H1 (cell line): ENCODE data around the gene ANKRD65. TPM values are rescaled to one million over a fixed set of nuclear protein-coding genes. Genes with fewer than 3 reads are reported as not detected.

Experiments
- ASH2L ChIP-seq: fragments of 200-600, 300-600 bp; sonication (generic); IDR thresholded peaks from one replicate; pipeline ENCODE4 v1.7.1; 2017; ENCODE audit warnings: low read length
- CBX5 ChIP-seq: fragments of 300-800, 300-1000 bp; sonication (generic); IDR thresholded peaks from 2 replicates; pipeline ENCODE4 v1.7.1; 2016; ENCODE audit warnings: antibody characterized with exemption, low read length, low read depth
- CEBPB ChIP-seq: IDR thresholded peaks from 2 replicates; pipeline ENCODE4 v1.6.1; 2012; ENCODE audit warnings: low read depth, low read length
- EGR1 ChIP-seq: IDR thresholded peaks from 2 replicates; pipeline ENCODE4 v1.6.1; 2011; ENCODE audit warnings: low read depth, low read length, borderline replicate concordance
- FOSL1 ChIP-seq: IDR thresholded peaks from 2 replicates; pipeline ENCODE4 v1.6.1; 2011; ENCODE audit warnings: mild to moderate bottlenecking, low read depth, low read length, moderate library complexity; ENCODE audit not compliant: insufficient read depth
- GABPA ChIP-seq: IDR thresholded peaks from 2 replicates; pipeline ENCODE4 v1.6.1; 2011; ENCODE audit warnings: mild to moderate bottlenecking, low read length, moderate library complexity, borderline replicate concordance; ENCODE audit not compliant: insufficient read depth
- HDAC2 ChIP-seq, 2 experiments: fragments of 300-600 bp in 1 of 2; sonication (generic) in 1 of 2; IDR thresholded peaks; 2 replicates each; pipeline ENCODE4 v1.6.1; 2011 to 2012; ENCODE audit warnings: low read depth in 2 of 2, low read length in 2 of 2, mild to moderate bottlenecking in 2 of 2, moderate library complexity in 2 of 2, borderline replicate concordance in 1 of 2, inconsistent platforms in 1 of 2
- JUND ChIP-seq: IDR thresholded peaks from 2 replicates; pipeline ENCODE4 v1.6.1; 2011; ENCODE audit warnings: mild to moderate bottlenecking, improper control_type of control experiment, low read length
- KDM1A ChIP-seq: fragments of 200-600, 300-600 bp; sonication (generic); IDR thresholded peaks from 2 replicates; pipeline ENCODE4 v1.7.1; 2016; ENCODE audit warnings: mild to moderate bottlenecking, low read length, borderline replicate concordance
- KDM5A ChIP-seq: fragments of 200-600 bp; IDR thresholded peaks from 2 replicates; pipeline ENCODE4 v1.7.1; 2012; ENCODE audit warnings: mild to moderate bottlenecking, low read length, inconsistent platforms, mixed read lengths
- MAFK ChIP-seq: IDR thresholded peaks from 2 replicates; pipeline ENCODE4 v1.6.1; 2012; ENCODE audit warnings: low read depth, mild to moderate bottlenecking, improper control_type of control experiment, low read length
- MAX ChIP-seq: IDR thresholded peaks from 2 replicates; pipeline ENCODE4 v1.6.1; 2012; ENCODE audit warnings: inconsistent platforms
- NRF1 ChIP-seq: IDR thresholded peaks from 2 replicates; pipeline ENCODE4 v1.6.1; 2011; ENCODE audit warnings: mild to moderate bottlenecking, low read depth, low read length, improper control_type of control experiment
- POLR2AphosphoS5 ChIP-seq: IDR thresholded peaks from 2 replicates; pipeline ENCODE4 v1.6.1; 2011; ENCODE audit warnings: low read depth, low read length
- POU5F1 ChIP-seq: IDR thresholded peaks from 2 replicates; pipeline ENCODE4 v1.6.1; 2011; ENCODE audit warnings: low read depth, mild to moderate bottlenecking, low read length, moderate library complexity
- RFX5 ChIP-seq: IDR thresholded peaks from 2 replicates; pipeline ENCODE4 v1.6.1; 2011; ENCODE audit warnings: low read depth, low read length, improper control_type of control experiment, borderline replicate concordance
- RXRA ChIP-seq: IDR thresholded peaks from 2 replicates; pipeline ENCODE4 v1.6.1; 2011; ENCODE audit warnings: low read depth, mild to moderate bottlenecking, low read length, moderate library complexity; ENCODE audit not compliant: insufficient read depth
- SIN3A ChIP-seq, 2 experiments: IDR thresholded peaks in 1 of 2; conservative IDR thresholded peaks in 1 of 2; 2 replicates each; pipeline ENCODE4 v1.6.1; 2011 to 2012; ENCODE audit warnings: low read length in 2 of 2, improper control_type of control experiment in 1 of 2, low read depth in 1 of 2, mild to moderate bottlenecking in 1 of 2
- SIX5 ChIP-seq: IDR thresholded peaks from 2 replicates; pipeline ENCODE4 v1.6.1; 2011; ENCODE audit warnings: mild to moderate bottlenecking, low read depth, low read length
- SP4 ChIP-seq: IDR thresholded peaks from 2 replicates; pipeline ENCODE4 v1.6.1; 2012; ENCODE audit warnings: low read length, inconsistent platforms
- TEAD4 ChIP-seq: IDR thresholded peaks from 2 replicates; pipeline ENCODE4 v1.6.1; 2012; ENCODE audit warnings: low read depth, low read length, inconsistent platforms, mixed read lengths
- YY1 ChIP-seq: IDR thresholded peaks from 2 replicates; pipeline ENCODE4 v1.6.1; 2011; ENCODE audit warnings: low read depth, mild to moderate bottlenecking, low read length
- polyA plus RNA-seq, 7 experiments: library from polyadenylated mRNA; depleted of rRNA in 3 of 7; stranded (reverse) in 5 of 7; unstranded in 2 of 7; fragments of >200 nt in 5 of 7; fragments of 200-250 nt in 2 of 7; gene quantifications; 1 replicate in 5 of 7; 2 replicates in 1 of 7; 4 replicates in 1 of 7; pipeline versions ENCODE4 v1.2.1 to v1.2.3, GENCODE V29; 2011 to 2013; ENCODE audit warnings: missing spikeins in 2 of 7, mixed read lengths in 2 of 7
- total RNA-seq: library from RNA; stranded (reverse); fragmentation: NEBNext Ultra II Directional; extraction: Animal tissue kit (Norgen Biotek cat#: 25700); gene quantifications from 2 replicates; pipeline ENCODE4 v1.2.1, GENCODE V29; 2021

ANKRD65 gene
- total and polyA plus RNA-seq, 2 of the 8 experiments (the other 6 are each of a cell fraction or from before 2014, with no cell fraction given), result 1.8 to 2.0 TPM

GRCh38 chr1:1374929-1375662 is 46.0 kb downstream of the ANKRD65 start, which contains the start of gene AURKAIP1 (continued):
- TF ChIP-seq POU5F1 (no peak), RXRA (no peak), KDM5A (peak; percentile 86), SIN3A (conservative IDR thresholded peaks at IDR 0.05 in 1 of 2, IDR thresholded peaks at IDR 0.05 in 1 of 2; ENCODE audit: low read depth in 1 of 2, low read length in 2 of 2) (peak in 1 of 2 experiments; percentile 97; a peak in 3 of 4 replicates), CEBPB (0 out of 2 replicates have a peak, but pooled peaks have one; percentile 2), NRF1 (no peak), HDAC2 (IDR thresholded peaks at IDR 0.05; ENCODE audit: borderline replicate concordance in 1 of 2, low read depth in 2 of 2, low read length in 2 of 2) (no peak), KDM1A (no peak), RFX5 (no peak; the same call in 1 of the 2 replicates), GABPA (peak; percentile 98), FOSL1 (no peak), ASH2L (peak; percentile 91), TEAD4 (no peak), MAFK (no peak), JUND (peak; percentile 76; the same call in 1 of the 2 replicates), CBX5 (no peak), YY1 (no peak), MAX (peak; percentile 81), SP4 (peak; percentile 93), SIX5 (peak; percentile 81), EGR1 (peak; percentile 56), POLR2AphosphoS5 (no peak; the same call in 1 of the 2 replicates)
